ENCODE measurements around the gene TBPL2.
"Not testable (repeated sequence)": the region's sequence is repeated elsewhere in the genome, so short reads cannot be mapped to it uniquely, and the experiment has no call there.

Gene TBPL2

DNA sequence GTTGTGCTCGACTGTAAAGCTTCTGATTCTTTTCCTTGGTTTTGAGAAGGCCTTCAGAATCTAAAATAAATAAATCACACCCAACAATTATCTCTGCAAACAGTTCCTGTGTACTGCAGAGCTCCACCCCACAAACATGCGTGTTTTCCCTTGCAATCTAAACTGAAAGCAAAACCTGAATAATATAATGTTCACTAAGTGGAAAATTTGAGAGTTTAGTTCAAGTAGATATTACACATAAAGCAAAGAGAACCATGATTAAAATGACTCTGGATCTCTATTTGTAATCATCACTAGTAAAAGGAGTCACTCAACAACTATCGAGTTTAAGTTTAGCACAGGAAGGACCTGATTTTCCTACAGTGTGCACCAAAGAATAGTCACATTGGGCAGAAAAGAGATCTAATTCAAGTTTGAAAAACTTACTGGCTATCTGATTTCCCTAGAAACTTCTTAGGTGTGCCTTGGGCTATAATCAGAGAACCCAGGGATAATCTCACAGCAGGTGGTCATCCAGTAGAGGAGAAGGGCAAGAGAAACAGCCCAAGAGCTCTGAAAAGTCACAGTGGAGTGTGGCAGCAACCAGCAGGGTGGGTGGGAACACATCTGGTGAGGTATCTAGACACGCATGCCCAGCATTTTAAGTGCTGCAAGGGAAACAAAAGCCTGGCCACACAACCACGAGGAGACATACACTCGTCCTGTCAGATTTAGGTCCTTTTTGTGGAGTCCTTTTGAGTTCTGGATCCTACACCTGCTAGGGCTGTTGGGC lies 54.2 kb downstream of the TBPL2 start:
- Mint-ChIP-seq H3K4me3 (peak overlapping the region; percentile 27), H3K36me3 (ENCODE audit: insufficient read depth) (peaks cover 43% of the 10 kb centered on the region)

DNA sequence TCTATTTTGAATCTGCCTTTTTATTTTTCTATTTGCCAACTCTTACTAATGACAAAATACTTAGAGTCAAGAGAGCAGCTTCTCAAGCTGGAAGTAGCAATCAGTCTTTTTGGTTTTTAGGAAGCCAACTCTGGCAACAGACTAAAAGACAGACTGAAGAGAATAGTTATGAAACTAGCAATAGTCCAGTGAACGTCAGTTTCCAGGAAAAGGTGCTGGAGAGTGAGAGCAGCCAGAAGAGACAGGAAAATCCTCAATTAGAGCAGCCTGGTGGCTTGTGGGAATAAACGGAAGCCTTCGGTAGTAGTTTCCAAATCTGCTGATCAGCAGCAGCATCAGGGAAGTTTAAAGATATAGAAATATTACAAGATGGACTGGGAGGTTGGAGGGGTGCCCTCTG lies 55.9 kb downstream of the TBPL2 start:
- Mint-ChIP-seq H3K27me3 (no peaks in the 10 kb centered on the region), H3K36me3 (ENCODE audit: insufficient read depth) (peaks cover 47% of the 10 kb centered on the region), H3K9me3 (no peaks in the 10 kb centered on the region), H3K4me3 (no peak overlapping the region), H3K27ac (ENCODE audit: low read depth) (peak overlapping the region; percentile 37), H3K4me1 (peaks cover 12% of the 10 kb centered on the region)
- ATAC-seq (replicated peaks; ENCODE audit: extremely low read depth, poor library complexity, severe bottlenecking) (no peak), DNase-seq (ENCODE audit: low spot score in 2 of 2) (no peak)

More for the DNA sequence above, 54.2 kb downstream of the TBPL2 start:
- peak; percentile 32 for ATAC-seq (replicated peaks; ENCODE audit: extremely low read depth, poor library complexity, severe bottlenecking)
- peaks cover 12% of the 10 kb centered on the region for H3K4me1 Mint-ChIP-seq
- H3K27me3 Mint-ChIP-seq: no peaks in the 10 kb centered on the region
- H3K9me3 Mint-ChIP-seq: no peaks in the 10 kb centered on the region
- peak overlapping the region; percentile 76 for H3K27ac Mint-ChIP-seq (ENCODE audit: low read depth)
- DNase-seq (ENCODE audit: low spot score in 2 of 2): no peak

DNA sequence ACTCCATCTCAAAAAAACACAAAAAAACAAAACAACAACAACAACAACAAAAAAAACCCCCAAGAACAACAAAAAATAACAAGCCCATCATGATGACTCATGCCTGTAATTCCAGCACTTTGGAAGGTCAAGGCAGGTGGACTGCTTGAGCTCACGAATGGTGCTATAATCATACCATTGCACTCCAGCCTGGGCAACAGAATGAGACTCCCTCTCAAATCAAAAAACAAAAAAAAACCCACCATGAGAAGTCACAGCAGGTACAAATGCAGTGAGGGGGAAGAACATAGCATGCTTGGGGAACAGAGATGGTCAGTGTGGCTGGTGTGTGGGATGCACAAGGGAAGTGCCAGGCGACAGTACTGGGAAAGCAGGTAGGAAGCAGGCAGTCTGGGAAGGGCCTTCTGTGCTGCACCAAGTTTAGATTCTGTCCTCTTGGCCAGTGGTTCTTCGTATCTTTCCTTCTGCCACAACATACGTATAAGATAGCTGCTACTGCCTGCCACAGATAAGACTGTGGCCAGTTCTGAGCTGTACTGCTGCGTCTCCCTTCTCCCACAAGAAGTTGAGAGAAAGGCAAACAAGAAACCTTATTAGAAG lies 56.8 kb downstream of the TBPL2 start:
- Mint-ChIP-seq H3K4me1 (peaks cover 12% of the 10 kb centered on the region), H3K9me3 (no peaks in the 10 kb centered on the region), H3K36me3 (ENCODE audit: insufficient read depth) (peaks cover 45% of the 10 kb centered on the region), H3K27ac (ENCODE audit: low read depth) (no peak overlapping the region), H3K27me3 (no peaks in the 10 kb centered on the region), H3K4me3 (no peak overlapping the region)
- ATAC-seq (replicated peaks; ENCODE audit: extremely low read depth, poor library complexity, severe bottlenecking) (no peak), DNase-seq (ENCODE audit: low spot score in 2 of 2) (no peak)

DNA sequence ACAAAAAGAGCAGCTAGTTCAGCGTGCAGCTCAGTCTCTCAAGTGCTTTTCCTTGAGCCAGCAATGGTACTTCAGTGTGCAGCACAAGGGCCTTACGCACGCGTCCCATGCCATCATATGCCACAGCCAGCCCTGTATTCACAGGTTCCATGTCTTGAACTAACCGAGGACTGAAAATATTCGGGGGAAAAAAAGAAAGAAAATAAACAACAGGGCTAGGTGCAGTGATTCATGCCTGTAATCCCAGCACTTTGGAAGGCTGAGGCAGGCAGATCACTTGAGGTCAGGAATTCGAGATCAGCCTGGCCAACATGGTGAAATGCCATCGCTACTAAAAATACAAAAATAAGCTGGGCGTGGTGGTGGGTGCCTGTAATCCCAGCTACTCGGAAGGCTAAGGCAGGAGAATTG lies 57.4 kb downstream of the TBPL2 start:
- not testable (repeated sequence) for H3K9me3 Mint-ChIP-seq; H3K27ac Mint-ChIP-seq (ENCODE audit: low read depth); H3K27me3 Mint-ChIP-seq; DNase-seq (ENCODE audit: low spot score in 2 of 2); H3K4me3 Mint-ChIP-seq; ATAC-seq (replicated peaks; ENCODE audit: extremely low read depth, poor library complexity, severe bottlenecking)
- H3K4me1 Mint-ChIP-seq: peaks cover 12% of the 10 kb centered on the region
- peaks cover 45% of the 10 kb centered on the region for H3K36me3 Mint-ChIP-seq (ENCODE audit: insufficient read depth)

DNA sequence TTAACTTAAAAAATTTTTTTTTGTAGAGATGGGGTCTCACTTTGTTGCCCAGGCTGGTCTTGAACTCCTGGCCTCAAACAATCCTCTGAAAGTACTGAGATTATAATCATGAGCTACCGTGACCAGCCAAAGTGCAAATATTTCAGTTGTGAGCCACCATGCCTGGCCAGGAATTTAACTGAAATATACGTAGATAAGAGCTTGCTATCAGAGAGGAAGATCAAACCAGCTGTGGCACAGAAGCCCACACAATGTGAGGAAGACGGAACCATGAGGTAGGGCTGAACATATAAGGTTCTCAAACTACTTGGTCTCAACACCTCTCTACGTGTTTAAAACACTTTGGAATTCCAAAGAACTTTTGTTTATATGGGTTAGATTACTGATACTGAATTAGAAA lies 57.9 kb downstream of the TBPL2 start:
- peaks cover 12% of the 10 kb centered on the region for H3K4me1 Mint-ChIP-seq
- no peaks in the 10 kb centered on the region for H3K9me3 Mint-ChIP-seq
- H3K4me3 Mint-ChIP-seq: no peak overlapping the region
- no peak for DNase-seq (ENCODE audit: low spot score in 2 of 2)
- no peak for ATAC-seq (replicated peaks; ENCODE audit: extremely low read depth, poor library complexity, severe bottlenecking)
- H3K27ac Mint-ChIP-seq (ENCODE audit: low read depth): no peak overlapping the region
- no peaks in the 10 kb centered on the region for H3K27me3 Mint-ChIP-seq
- H3K36me3 Mint-ChIP-seq (ENCODE audit: insufficient read depth): peaks cover 42% of the 10 kb centered on the region

DNA sequence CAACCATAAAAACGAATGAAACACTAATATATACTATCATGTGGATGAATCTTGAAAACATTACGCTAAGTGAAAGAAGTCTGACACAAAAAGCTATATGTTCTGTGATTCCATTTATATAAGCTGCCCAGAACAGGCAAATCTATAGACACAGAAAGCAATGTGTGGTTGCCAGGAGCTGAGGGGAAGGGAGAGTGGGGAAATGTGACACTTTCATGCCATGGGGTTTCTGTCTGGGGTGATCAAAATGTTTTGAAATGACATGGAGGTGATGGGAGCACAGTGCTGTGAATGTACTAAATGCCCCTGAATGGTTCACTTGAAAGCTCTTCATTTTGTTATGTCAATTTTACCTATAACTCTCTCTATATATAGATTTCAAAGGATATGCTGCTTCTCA lies 58.9 kb downstream of the TBPL2 start:
- H3K27me3 Mint-ChIP-seq: no peaks in the 10 kb centered on the region
- DNase-seq (ENCODE audit: low spot score in 2 of 2) (no peak), ATAC-seq (replicated peaks; ENCODE audit: extremely low read depth, poor library complexity, severe bottlenecking) (no peak)
- H3K36me3 Mint-ChIP-seq (ENCODE audit: insufficient read depth): peaks cover 46% of the 10 kb centered on the region
- H3K4me1 Mint-ChIP-seq: peaks cover 8% of the 10 kb centered on the region
- H3K4me3 Mint-ChIP-seq: no peak overlapping the region
- H3K9me3 Mint-ChIP-seq: no peaks in the 10 kb centered on the region
- H3K27ac Mint-ChIP-seq (ENCODE audit: low read depth): no peak overlapping the region

DNA sequence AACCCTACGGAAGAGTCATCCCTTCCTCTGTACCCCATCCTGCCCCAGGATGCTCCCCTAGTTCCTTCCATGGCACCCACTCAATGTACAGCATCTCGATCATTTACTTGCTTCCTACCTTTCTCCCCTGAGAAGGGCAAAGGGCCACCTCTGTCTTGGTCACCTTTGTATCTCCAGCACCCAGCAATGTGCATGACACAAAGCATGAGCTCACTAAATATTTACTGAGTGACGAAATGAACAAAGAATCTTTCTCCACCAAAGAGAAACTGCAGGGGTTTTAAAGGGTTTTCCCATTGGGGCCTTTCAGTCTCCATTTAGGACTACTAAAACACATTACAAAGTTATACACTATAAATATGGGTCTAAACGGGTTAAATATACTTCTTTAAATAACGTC lies 59.4 kb downstream of the TBPL2 start:
- ATAC-seq (replicated peaks; ENCODE audit: extremely low read depth, poor library complexity, severe bottlenecking) (no peak), DNase-seq (ENCODE audit: low spot score in 2 of 2) (no peak)
- peaks cover 8% of the 10 kb centered on the region for H3K4me1 Mint-ChIP-seq
- no peak overlapping the region for H3K4me3 Mint-ChIP-seq
- no peaks in the 10 kb centered on the region for H3K9me3 Mint-ChIP-seq
- no peaks in the 10 kb centered on the region for H3K27me3 Mint-ChIP-seq
- peaks cover 48% of the 10 kb centered on the region for H3K36me3 Mint-ChIP-seq (ENCODE audit: insufficient read depth)
- no peak overlapping the region for H3K27ac Mint-ChIP-seq (ENCODE audit: low read depth)

DNA sequence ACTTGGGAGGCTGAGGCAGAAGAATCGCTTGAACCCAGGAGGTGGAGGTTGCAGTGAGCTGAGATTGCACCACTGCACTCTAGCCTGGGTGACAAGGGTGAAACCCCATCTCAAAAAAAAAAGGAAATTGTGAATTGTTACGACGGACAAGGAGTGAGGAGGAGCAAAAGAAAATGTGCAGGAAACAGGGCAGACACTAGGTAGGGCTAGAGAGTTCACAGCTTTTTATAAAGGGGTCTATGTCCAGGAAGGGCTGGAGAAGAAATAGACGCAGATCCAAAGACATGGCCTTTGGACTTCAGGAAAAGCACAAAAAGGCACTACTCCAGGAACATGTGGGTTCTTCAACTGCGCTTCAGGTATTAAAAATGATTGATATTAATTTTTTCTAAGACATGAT lies 63.2 kb downstream of the TBPL2 start:
- no peaks in the 10 kb centered on the region for H3K9me3 Mint-ChIP-seq
- no peak overlapping the region for H3K4me3 Mint-ChIP-seq
- H3K4me1 Mint-ChIP-seq: peaks cover 25% of the 10 kb centered on the region
- H3K27me3 Mint-ChIP-seq: no peaks in the 10 kb centered on the region
- H3K36me3 Mint-ChIP-seq (ENCODE audit: insufficient read depth): peaks cover 51% of the 10 kb centered on the region
- ATAC-seq (replicated peaks; ENCODE audit: extremely low read depth, poor library complexity, severe bottlenecking) (no peak), DNase-seq (ENCODE audit: low spot score in 2 of 2) (no peak)
- H3K27ac Mint-ChIP-seq (ENCODE audit: low read depth): peak overlapping the region; percentile 67

DNA sequence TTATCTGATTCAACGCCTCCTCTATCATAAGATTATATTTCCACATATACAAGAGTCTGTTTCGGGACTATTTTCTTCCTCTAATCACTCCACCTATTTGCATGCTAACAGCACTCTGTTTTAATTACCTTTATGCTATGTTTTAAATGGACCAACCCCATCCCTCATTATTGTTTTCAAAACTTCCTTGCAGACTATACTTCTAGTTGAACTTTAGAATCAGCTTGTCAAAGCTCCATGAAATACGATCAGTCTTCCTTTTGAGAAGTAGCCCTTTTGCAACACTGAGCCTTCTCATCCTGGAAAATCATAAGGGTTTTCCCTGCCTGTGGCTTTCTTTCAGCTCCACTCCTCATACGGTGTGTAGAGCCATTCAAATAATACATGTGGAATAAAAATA lies 65.6 kb downstream of the TBPL2 start:
- peak overlapping the region; percentile 89 for H3K27ac Mint-ChIP-seq (ENCODE audit: low read depth)
- DNase-seq (ENCODE audit: low spot score in 2 of 2) (no peak), ATAC-seq (replicated peaks; ENCODE audit: extremely low read depth, poor library complexity, severe bottlenecking) (no peak)
- peak overlapping the region; percentile 29 for H3K4me3 Mint-ChIP-seq
- H3K36me3 Mint-ChIP-seq (ENCODE audit: insufficient read depth): peaks cover 36% of the 10 kb centered on the region
- H3K4me1 Mint-ChIP-seq: peaks cover 25% of the 10 kb centered on the region
- H3K9me3 Mint-ChIP-seq: no peaks in the 10 kb centered on the region
- H3K27me3 Mint-ChIP-seq: no peaks in the 10 kb centered on the region

DNA sequence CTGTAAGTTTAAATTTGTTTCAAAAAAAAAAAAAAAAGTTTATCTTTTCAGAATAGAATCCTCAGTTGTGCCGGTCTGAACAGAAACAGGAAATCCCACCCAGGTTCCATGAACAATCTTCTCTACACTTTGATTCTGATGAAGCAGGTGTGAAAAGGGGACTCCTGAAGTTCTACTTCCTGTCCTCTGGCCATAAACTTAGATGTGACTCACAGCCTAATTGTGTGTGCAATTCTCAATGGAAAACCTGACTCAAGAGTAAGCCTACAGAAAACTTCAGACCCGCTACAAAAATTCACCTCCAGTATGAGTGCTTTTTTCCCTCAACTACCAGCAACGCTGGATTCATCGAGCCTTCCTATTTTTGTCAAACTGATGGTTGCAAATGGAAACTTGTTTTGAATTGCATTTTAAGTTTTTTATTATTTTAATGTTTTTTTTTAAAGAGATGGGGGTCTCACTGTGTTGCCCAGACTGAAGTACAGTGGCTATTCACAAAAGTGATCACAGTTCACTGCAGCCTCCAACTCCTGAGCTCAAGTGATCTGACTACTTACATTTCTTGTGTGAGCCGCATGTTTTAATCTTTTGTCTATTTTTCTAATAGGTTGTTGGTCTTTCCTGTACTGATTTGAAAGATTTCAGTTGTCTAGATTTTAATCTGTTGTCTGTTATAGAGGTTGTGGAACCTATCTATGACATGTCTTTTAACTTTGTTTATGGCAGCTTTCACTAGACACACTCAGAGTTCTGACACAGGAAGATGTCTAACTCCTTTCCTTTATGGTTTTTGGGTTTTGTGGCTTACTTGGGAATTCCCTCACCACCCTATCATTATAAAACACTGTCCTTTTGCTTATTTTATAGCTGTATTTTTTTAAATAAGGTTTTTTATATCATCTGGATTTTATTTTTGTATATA lies 66.4 kb downstream of the TBPL2 start:
- H3K9me3 Mint-ChIP-seq: no peaks in the 10 kb centered on the region
- peaks cover 25% of the 10 kb centered on the region for H3K4me1 Mint-ChIP-seq
- ATAC-seq (replicated peaks; ENCODE audit: extremely low read depth, poor library complexity, severe bottlenecking) (peak; percentile 93), DNase-seq (ENCODE audit: low spot score in 2 of 2) (no peak)
- peak overlapping the region; percentile 89 for H3K27ac Mint-ChIP-seq (ENCODE audit: low read depth)
- H3K27me3 Mint-ChIP-seq: no peaks in the 10 kb centered on the region
- H3K4me3 Mint-ChIP-seq: peak overlapping the region; percentile 29
- peaks cover 34% of the 10 kb centered on the region for H3K36me3 Mint-ChIP-seq (ENCODE audit: insufficient read depth)

DNA sequence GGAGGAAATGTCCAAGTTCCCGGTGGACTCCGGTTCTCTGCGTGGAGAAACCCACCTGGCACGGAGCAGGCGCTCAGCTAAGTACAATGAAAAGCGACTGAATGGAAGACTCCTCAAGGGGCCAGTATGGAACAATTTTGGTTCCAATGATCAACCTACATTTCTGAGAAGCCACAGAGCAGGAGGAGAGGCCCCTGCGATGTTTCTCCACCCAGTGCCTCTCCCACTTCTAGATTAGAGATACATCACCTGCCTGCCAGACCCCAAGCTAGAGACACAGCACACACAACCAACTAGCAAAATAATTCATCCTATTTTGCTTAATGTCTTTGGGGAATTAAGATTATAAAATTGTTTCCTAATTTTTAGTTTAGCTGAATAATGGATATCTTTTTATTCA lies 67.6 kb downstream of the TBPL2 start:
- ATAC-seq (replicated peaks; ENCODE audit: extremely low read depth, poor library complexity, severe bottlenecking) (no peak), DNase-seq (ENCODE audit: low spot score in 2 of 2) (no peak)
- H3K27ac Mint-ChIP-seq (ENCODE audit: low read depth): peak overlapping the region; percentile 89
- no peak overlapping the region for H3K4me3 Mint-ChIP-seq
- H3K36me3 Mint-ChIP-seq (ENCODE audit: insufficient read depth): peaks cover 29% of the 10 kb centered on the region
- no peaks in the 10 kb centered on the region for H3K27me3 Mint-ChIP-seq
- peaks cover 25% of the 10 kb centered on the region for H3K4me1 Mint-ChIP-seq
- H3K9me3 Mint-ChIP-seq: no peaks in the 10 kb centered on the region

DNA sequence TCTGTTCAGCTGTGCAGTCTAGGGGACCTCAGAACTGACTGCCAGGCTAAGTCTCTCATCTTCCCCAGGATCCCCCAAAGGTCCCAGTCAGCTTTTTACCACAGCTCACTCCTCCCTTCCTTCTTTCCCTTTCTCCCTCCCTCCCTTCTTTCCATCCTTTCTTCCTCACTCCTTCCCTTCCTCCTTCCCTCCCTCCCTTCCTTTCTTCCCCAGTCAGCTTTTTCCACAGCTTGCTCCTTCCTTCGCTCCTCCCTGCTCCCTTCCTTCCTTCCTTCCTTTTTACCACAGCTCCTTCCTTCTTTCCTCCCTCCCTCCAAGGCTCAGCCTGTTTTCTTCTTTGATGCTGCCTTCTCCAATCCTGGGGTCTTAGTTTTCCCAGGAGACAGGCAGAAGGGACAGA lies 68.0 kb downstream of the TBPL2 start:
- H3K9me3 Mint-ChIP-seq: no peaks in the 10 kb centered on the region
- H3K4me3 Mint-ChIP-seq: no peak overlapping the region
- H3K4me1 Mint-ChIP-seq: peaks cover 25% of the 10 kb centered on the region
- ATAC-seq (replicated peaks; ENCODE audit: extremely low read depth, poor library complexity, severe bottlenecking) (no peak), DNase-seq (ENCODE audit: low spot score in 2 of 2) (no peak)
- peaks cover 29% of the 10 kb centered on the region for H3K36me3 Mint-ChIP-seq (ENCODE audit: insufficient read depth)
- H3K27ac Mint-ChIP-seq (ENCODE audit: low read depth): peak overlapping the region; percentile 89
- H3K27me3 Mint-ChIP-seq: no peaks in the 10 kb centered on the region
